HG03575 (cell line): Measurements from ENCODE around the gene CDH13.
A peak's percentile ranks its signal among the peaks of the same experiment; 100 is the strongest.

Source experiments
- ATAC-seq: cut with Tn5 transposase; IDR thresholded peaks from one replicate; pipeline ENCODE4 v1.9.1; 2021; ENCODE audit not compliant: unreplicated experiment, insufficient number of reproducible peaks, low FRiP score; ENCODE audit errors: extremely low read depth

Gene CDH13

GRCh38 chr16:83807710-83808572 is 1181.2 kb downstream of the CDH13 start, which contains the start of gene HSBP1:
HSBP1 (plus strand) TSS chr16:83807978; CDS start chr16:83808077, 99 bp downstream.
- peak; percentile 63 for ATAC-seq

DNA sequence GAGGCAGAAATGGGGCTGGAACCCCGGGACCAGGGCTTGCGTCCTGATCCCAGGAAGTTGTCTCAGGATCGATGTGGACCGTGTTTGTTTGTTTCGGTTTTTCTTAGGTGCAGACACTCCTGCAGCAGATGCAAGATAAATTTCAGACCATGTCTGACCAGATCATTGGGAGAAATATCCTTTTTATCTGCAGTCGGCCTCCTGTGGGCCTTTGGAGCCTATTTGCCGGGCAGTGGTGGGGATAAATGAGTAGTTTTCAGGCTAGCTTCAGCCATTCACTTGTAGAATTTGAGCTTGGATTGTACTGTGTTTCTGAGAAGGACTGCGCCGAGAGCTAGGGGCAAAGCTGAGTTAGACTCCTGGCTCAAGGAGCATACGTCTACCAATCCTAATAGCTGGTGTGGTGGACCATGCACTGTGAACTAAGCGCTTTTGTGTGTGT is 1181.8 kb downstream of the CDH13 start:
- no peak for ATAC-seq

DNA sequence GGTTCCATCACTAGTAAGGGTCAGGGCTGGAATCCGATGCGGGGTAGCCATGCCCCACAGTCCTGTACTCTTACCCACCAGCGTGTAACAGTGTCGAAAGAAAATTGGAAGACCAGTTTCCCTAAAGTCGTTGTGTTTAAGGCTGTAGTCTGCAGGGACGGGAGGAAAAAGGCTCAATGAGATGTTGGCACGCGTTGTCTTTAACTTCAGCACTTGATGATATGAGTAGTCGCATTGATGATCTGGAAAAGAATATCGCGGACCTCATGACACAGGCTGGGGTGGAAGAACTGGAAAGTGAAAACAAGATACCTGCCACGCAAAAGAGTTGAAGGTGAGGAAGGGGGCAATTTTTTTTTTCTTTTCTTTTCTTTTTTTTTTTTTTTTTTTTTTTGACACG is 1182.3 kb downstream of the CDH13 start:
- no peak for ATAC-seq

GRCh38 chr16:83810901-83811300 is 1184.1 kb downstream of the CDH13 start:
- ATAC-seq, result no peak

DNA sequence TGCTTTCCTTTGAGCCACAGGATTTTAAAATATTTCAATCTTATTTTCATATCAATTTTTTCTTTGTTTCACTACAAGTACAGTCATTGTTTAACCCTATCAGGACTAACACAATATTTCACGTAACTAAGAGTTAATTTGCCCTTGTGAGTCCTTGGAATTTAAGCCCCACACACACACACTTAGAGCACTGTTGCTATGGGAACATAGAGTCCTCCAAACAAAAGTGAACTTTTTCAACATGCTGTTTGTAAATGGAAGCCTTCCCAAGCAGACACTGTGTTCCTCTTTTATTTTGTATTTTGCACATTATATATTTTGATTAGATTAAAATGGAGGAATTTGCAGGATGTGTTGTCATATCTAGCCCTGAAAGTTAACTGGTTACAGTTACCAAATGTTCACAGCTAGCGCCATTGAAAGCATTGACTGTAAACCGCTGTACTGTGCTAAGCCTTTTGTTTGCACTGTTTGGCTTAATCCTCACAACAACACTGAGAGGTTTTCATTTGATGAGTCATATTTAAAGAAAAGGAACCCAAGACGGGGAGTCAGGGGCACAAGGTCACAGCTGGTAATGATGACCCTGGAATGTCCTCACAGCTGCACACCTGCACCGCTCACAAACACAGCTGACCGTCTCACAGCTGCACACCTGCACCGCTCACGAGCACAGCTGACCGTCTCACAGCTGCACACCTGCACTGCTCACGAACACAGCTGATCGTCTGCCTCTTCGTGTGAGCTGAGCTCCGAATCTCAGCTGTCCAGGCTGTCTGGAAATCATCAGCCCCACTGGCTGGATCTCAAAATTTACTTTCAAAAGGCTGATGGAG is 1187.3 kb downstream of the CDH13 start:
- no peak for ATAC-seq

DNA sequence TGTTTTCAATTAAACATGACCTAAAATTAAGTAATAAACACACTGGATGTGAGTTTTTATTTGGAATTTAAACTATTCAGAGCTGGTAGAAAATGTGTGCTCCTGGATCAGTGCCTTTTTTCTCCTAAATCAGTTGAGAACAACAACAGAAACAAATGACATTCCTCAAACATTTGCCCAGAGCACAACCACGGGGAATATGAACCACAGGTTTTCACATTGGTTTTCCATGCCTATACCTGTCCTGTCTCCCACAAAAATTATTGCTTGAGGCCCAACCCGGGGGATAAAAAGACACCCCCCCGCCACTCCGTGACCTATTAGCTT is 1187.9 kb downstream of the CDH13 start:
- no peak for ATAC-seq

GRCh38 chr16:83817022-83817421 is 1190.3 kb downstream of the CDH13 start:
- ATAC-seq, result no peak

DNA sequence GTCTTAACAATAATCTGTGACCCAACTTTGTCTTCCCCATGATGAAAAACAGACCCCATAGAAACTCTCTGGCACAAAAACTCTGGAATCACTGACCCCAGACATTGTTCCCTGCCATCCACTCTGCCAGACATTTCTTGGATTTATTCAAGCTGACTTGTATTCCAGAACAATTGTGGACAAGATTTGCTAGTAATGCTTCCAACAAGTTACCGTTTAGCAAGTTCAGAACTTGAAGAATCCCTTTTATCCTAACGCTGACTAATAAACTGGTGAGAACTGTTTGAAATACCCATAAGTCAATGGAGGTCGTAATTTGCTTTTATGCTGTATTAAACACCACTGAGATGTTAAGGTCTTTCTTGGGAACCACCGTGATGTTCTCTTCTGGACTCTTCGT is 1191.5 kb downstream of the CDH13 start:
- no peak for ATAC-seq

DNA sequence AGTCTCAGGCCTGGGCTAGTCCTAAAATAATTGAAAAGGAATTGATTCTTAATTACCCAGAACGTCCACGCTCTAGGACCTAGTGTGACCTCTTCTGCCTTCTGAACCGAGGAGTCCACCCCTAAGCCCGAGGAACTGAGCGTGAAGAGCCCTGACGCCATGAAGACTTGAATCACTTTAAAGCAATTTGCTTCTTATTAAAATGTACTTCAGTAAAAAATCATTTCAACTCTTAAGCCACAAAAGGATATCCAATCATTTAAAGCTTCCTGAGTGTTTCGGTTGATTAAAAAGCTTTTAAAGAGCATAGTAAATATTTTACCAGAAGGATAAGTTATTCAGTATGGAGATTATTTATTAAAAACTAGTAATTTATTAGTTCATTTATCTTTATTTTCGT is 1192.6 kb downstream of the CDH13 start:
- no peak for ATAC-seq

DNA sequence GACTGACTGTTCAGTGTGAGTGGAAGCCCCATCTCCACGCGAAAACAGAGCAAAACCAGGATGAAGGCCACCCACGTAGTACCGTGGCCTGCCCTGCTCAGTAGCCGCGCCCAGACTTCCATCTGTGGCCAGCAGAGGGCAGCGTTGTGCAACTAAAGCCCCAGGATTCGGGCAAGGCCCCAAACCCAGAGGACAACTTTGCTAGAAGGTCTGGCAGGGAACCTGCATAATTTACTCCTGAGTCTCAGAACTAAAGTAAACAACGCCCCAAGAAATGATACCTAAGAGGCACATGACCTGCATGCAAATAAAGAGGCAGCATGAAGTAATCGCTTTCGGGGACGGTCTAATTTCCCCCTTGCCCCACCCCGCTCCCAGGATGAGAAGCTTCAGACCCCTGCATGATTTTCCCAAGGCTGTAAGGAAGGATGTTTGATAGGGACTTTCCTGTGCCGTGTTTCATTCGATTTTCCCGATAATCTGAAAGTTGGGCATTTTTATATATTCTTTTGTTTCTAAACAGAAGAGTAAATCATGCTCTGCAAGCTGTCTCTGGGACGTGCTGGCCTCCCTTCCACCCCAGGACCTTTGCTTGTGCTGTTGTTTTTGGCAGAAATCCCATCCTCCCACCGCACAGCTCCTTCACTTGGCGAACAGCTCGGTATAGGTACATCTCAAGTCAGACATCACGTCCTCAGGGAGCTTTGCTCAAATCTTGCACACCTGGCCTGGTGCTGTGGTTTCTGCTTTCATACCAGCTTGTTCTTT is 1199.6 kb downstream of the CDH13 start:
- ATAC-seq, result no peak

DNA sequence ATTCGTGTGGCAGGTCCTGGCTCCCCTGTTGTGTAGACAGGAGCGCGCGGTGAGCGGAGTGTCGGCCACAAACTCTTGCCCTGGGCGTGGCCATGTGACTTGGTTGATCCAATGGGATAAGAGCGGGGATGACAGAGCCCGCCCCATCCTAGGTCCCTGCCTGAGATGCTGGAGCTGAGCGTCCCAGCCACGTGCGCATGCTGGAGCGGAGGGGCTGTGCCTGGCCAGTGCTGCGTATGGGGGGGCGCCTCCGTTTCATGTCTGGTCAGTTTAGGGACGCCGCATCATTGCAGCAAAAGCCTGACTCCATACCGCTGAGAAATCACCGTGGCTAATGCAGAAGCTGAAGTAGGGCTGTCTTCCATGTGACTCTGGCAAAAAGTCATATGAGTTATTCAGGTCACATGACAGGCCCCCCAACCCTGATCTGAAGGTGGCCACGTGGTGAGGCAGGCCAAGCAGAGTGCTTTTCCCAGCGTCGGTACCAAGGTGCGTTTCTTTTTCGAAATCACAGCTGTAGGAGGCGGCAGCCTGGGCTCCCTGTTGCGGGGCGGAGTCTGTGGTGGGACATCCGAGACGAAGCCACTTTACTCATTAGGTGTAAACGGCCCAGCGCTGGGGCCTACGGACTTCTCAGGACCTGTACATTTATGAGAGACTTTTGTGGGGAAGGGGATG is 1203.5 kb downstream of the CDH13 start:
- ATAC-seq, result no peak

- ATAC-seq, result no peak
Measured at GRCh38 chr16:83830769-83831455, 1204.1 kb downstream of the CDH13 start.

DNA sequence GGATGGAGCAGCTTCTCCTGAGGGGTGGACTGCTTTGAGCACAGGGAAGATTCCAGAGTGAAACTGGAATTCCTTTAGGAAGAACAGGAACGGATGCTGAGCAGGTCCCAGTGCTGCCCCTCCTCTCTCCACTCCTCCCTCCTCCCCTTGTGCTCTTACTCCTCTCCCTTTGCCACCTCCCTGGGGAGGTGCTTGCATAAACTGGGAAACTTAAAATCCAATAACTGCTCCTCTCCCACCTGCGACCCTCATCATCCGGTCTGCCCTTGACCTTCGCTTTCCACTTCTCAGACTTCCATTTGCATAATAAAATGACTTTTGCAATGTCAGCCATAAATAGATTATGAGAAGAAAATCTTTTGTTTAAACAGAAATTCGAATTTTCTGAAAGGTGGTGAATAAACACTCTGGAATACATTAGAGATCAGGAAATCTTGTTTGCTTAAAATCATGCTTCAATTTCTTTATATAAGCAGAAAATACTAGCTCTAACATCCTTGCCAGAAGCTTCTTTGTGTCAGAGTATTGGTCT is 1204.8 kb downstream of the CDH13 start:
- ATAC-seq, result no peak

DNA sequence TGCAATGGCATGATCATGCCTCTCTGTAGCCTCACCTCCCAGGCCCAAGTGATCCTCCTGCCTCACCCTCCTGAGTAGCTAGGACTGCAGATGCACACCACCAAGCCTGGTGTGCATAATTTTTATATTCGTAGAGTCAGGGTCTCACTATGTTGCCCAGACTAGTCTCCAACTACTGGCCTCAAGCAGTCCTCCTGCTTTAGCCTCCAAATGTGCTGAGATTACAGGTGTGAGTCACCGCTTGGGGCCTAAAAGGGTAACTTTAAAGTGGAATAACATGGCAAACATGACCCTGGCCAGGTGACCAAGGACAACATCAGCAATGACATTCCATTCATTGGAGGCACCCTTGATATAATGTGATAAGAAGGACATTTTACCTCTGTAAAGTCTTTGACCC is 1207.2 kb downstream of the CDH13 start:
- ATAC-seq, result no peak

DNA sequence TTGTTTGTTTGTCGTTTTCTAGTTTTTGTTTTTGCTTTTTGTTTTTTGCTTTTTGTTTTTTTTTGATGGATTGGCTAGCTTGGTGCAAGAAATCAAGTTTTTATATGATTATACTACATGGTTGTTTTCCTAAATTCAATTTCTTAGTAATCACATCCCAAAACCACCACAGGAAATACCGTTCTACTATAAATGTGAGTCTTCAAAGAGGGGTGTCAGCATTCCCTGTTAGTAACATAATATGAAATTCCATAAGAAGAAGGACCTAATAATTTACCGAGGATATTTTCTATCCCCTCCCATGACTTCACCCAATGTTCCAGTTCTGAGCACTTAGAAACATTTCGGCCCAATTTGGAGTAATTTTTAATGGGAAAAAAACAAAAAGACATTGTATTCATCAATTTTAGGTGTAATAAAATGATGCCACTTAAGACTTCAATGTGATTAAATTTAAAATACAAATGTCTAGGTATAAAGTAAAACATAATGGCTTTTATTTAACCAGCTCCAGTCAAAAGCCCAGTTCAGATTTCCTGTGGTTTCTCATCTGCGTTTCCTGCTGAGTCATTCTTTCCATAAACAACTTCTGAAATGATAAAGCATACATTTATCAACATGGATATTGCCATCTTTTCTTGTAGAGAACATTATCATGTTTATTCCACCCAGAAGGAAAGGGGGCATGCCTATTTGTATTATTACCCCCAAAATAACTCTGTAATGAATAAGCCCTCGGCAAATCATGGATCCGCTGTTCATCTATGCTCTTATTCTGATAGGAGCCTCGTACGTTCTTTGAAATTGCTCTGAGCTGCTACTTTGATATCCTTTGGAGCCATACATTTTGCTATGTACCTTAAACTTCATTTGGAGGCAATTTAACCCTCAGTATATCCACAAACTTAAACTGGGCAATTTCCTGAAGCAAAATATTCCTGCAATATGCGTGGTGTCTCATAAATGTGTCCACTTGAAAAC is 1209.1 kb downstream of the CDH13 start:
- ATAC-seq, result no peak

DNA sequence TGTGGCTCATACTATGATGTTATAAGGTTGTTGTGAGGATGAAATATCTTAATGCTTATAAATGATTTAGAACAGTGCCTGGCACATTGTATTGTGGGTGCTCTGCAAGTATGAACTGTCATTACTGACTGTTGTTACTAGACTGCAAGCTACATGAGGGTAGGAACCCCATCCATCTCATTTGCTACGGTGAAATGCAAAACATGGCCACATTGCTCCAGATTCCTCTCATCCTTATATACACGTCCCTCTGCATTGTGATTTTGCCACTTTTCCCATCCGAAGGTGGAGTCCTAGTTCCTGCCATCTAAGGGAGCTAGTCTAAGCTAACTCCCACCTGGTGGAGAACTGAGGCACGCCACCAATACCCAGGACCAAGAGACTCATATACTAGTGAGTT is 1210.8 kb downstream of the CDH13 start:
- no peak for ATAC-seq

DNA sequence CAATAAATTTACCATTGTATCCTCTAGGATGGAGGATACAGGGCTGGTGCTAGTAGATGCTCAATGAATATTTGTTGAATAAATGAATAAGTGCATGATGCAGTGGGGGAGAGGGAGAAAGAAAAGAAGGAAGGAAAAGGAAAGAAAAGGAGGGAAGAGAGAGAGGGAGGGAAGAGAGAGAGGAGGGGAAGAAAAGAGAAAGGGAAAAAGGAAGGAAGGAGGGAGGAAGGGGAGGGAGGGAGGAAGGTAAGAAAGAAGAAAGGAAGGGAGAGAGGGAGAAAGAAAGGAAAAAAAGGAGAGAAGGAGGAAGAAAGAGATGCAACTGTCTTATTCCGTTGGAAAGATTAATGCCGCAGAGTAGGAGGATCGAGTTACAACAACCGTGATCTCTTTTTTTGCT is 1211.4 kb downstream of the CDH13 start:
- ATAC-seq, result no peak
